ENCODE measurements around the gene ZHX3. TPM values are rescaled to one million over a fixed set of nuclear protein-coding genes. Genes with fewer than 3 reads are reported as not detected.

ZHX3 gene
- total RNA-seq, 4 donors from 2014 or later, result 89.3 to 173 (median 156) TPM

GRCh38 chr20:41308726-41309413 lies 8.7 kb downstream of the ZHX3 start:
- no peaks in the 10 kb centered on the region for H3K9me3 ChIP-seq
- TF ChIP-seq, protein P1, sequence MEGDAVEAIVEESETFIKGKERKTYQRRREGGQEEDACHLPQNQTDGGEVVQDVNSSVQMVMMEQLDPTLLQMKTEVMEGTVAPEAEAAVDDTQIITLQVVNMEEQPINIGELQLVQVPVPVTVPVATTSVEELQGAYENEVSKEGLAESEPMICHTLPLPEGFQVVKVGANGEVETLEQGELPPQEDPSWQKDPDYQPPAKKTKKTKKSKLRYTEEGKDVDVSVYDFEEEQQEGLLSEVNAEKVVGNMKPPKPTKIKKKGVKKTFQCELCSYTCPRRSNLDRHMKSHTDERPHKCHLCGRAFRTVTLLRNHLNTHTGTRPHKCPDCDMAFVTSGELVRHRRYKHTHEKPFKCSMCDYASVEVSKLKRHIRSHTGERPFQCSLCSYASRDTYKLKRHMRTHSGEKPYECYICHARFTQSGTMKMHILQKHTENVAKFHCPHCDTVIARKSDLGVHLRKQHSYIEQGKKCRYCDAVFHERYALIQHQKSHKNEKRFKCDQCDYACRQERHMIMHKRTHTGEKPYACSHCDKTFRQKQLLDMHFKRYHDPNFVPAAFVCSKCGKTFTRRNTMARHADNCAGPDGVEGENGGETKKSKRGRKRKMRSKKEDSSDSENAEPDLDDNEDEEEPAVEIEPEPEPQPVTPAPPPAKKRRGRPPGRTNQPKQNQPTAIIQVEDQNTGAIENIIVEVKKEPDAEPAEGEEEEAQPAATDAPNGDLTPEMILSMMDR (IDR thresholded peaks at IDR 0.05), result no peak
- no peak for TF ChIP-seq POLR2A (IDR thresholded peaks at IDR 0.05; ENCODE audit: low read depth)
- no peak for TF ChIP-seq EP300 (IDR thresholded peaks at IDR 0.05)
- TF ChIP-seq POLR2AphosphoS5 (IDR thresholded peaks at IDR 0.05), result no peak
- H3K4me3 ChIP-seq, result no peak overlapping the region
- no peaks in the 10 kb centered on the region for H3K27me3 ChIP-seq
- H3K36me3 ChIP-seq, result no peaks in the 10 kb centered on the region
- peak overlapping the region; percentile 47 to 69 (median 57) for H3K27ac ChIP-seq (replicated peaks in 1 of 4)
- WGBS, result 51% methylated on average over 3 of the region's 3 CpGs
- no peak for DNase-seq (ENCODE audit: extremely low spot score)
- peaks cover 28 to 87% (median 74%) of the 10 kb centered on the region in 4 donors for H3K4me1 ChIP-seq
- intact Hi-C loops (cut with DNase I), result no loop called here

DNA sequence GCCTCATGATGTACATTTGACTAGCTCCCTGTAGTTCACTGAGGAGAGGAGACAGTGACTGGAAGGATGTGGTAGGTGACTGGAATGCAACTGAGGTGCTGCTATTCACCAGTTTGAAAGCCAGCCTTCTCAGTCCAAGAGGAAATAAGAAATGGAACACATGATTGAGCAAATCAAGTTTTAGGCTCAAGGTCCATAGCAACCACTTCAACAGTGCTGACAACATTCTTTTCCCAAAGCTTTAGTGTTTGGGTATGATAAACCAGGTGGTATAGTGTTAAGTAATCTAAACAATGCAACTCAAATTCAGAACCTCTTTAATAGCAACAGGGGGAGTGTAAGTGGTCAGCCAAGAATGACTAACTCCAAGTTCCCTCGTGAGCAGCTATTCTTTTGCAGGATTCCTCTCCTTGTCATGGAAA lies 9.2 kb downstream of the ZHX3 start:
- DNase-seq (ENCODE audit: extremely low spot score), result no peak
- Histone ChIP-seq H3K27me3 (no peaks in the 10 kb centered on the region), H3K4me1 (peaks cover 31 to 88% (median 74%) of the 10 kb centered on the region in 4 donors), H3K9me3 (no peaks in the 10 kb centered on the region), H3K4me3 (no peak overlapping the region), H3K27ac (replicated peaks in 1 of 4) (peak overlapping the region; percentile 47 to 69 (median 57)), H3K36me3 (no peaks in the 10 kb centered on the region)
- intact Hi-C loops (cut with DNase I), result no loop called here
- 15% methylated on average over 1 of the region's 1 CpG for WGBS
- TF ChIP-seq POLR2AphosphoS5 (IDR thresholded peaks at IDR 0.05) (no peak), EP300 (IDR thresholded peaks at IDR 0.05) (no peak), POLR2A (IDR thresholded peaks at IDR 0.05; ENCODE audit: low read depth) (no peak)
- TF ChIP-seq, protein P1 (IDR thresholded peaks at IDR 0.05), result no peak

GRCh38 chr20:41307021-41307420 lies 10.5 kb downstream of the ZHX3 start:
- Histone ChIP-seq H3K27ac (replicated peaks in 1 of 4) (no peak overlapping the region), H3K27me3 (no peaks in the 10 kb centered on the region), H3K4me1 (peaks cover 31 to 76% (median 62%) of the 10 kb centered on the region in 4 donors), H3K4me3 (no peak overlapping the region), H3K9me3 (no peaks in the 10 kb centered on the region), H3K36me3 (no peaks in the 10 kb centered on the region)
- no peak for TF ChIP-seq POLR2AphosphoS5 (IDR thresholded peaks at IDR 0.05)
- no peak for TF ChIP-seq EP300 (IDR thresholded peaks at IDR 0.05)
- no peak for TF ChIP-seq POLR2A (IDR thresholded peaks at IDR 0.05; ENCODE audit: low read depth)
- TF ChIP-seq, protein P1 (IDR thresholded peaks at IDR 0.05), result no peak
- no peak for DNase-seq (ENCODE audit: extremely low spot score)
- intact Hi-C loops (cut with DNase I), result no loop called here
- WGBS, result 93% methylated on average over 1 of the region's 1 CpG

GRCh38 chr20:41306061-41306727 lies 11.3 kb downstream of the ZHX3 start:
- TF ChIP-seq POLR2AphosphoS5 (IDR thresholded peaks at IDR 0.05) (no peak), EP300 (IDR thresholded peaks at IDR 0.05) (no peak), POLR2A (IDR thresholded peaks at IDR 0.05; ENCODE audit: low read depth) (no peak)
- TF ChIP-seq, protein P1 (IDR thresholded peaks at IDR 0.05), result no peak
- Histone ChIP-seq H3K4me1 (peaks cover 35 to 73% (median 62%) of the 10 kb centered on the region in 4 donors), H3K27me3 (no peaks in the 10 kb centered on the region), H3K9me3 (no peaks in the 10 kb centered on the region), H3K4me3 (no peak overlapping the region), H3K36me3 (no peaks in the 10 kb centered on the region), H3K27ac (replicated peaks in 1 of 4) (no peak overlapping the region)
- intact Hi-C loops (cut with DNase I), result no loop called here
- WGBS, result 91% methylated on average over 5 of the region's 5 CpGs
- no peak for DNase-seq (ENCODE audit: extremely low spot score)

All from esophagus muscularis mucosa (tissue), 4 donors.